IPS DF 6.9 (cell line): ENCODE measurements around the gene ETNK2.

Experiments used
- DNase-seq: peaks from one replicate; pipeline ENCODE4 v3.0.0-alpha.2; 2013; ENCODE audit warnings: low read depth, low spot score
- H3K27ac ChIP-seq: one replicate; pipeline ENCODE4 v1.5.1; 2013; ENCODE audit warnings: low read length, control low read depth
- H3K27me3 ChIP-seq: 2 replicates; pipeline ENCODE4 v1.6.1; 2013; ENCODE audit warnings: mild to moderate bottlenecking, low read length; ENCODE audit not compliant: control insufficient read depth, insufficient read depth
- H3K36me3 ChIP-seq: 2 replicates; pipeline ENCODE4 v1.6.1; 2013; ENCODE audit warnings: low read length; ENCODE audit not compliant: control insufficient read depth, insufficient read depth
- H3K4me1 ChIP-seq: 2 replicates; pipeline ENCODE4 v1.6.1; 2013; ENCODE audit warnings: low read length; ENCODE audit not compliant: control insufficient read depth, insufficient read depth
- H3K4me3 ChIP-seq: 2 replicates; pipeline ENCODE4 v1.5.1; 2013; ENCODE audit warnings: mild to moderate bottlenecking, low read length
- H3K9me3 ChIP-seq: 2 replicates; pipeline ENCODE4 v1.6.1; 2013; ENCODE audit warnings: low read length, inconsistent platforms; ENCODE audit not compliant: control insufficient read depth, insufficient read depth
- WGBS: extraction: QIAGEN DNeasy Blood & Tissue Kit; methylation state at CpG from one replicate; pipeline ENCODE4 v1.1.7; 2013; ENCODE audit warnings: mixed read lengths, missing lambda C conversion rate; ENCODE audit not compliant: insufficient read length, insufficient coverage; 5-methylcytosine and 5-hydroxymethylcytosine counted together

Gene ETNK2

GRCh38 chr1:204177133-204177532, 25.3 kb upstream of the ETNK2 start:
- no peak overlapping the region for H3K4me3 ChIP-seq
- H3K4me1 ChIP-seq = no peaks in the 10 kb centered on the region
- H3K9me3 ChIP-seq = no peaks in the 10 kb centered on the region
- no peaks in the 10 kb centered on the region for H3K27me3 ChIP-seq
- no CpG with 5 or more reads among the region's 4 CpGs for WGBS
- H3K36me3 ChIP-seq = no peaks in the 10 kb centered on the region
- no peak for DNase-seq
- H3K27ac ChIP-seq = no peak overlapping the region

- no peak for DNase-seq
- no peaks in the 10 kb centered on the region; the same call in 1 of the 2 replicates for H3K9me3 ChIP-seq
- no peaks in the 10 kb centered on the region for H3K4me1 ChIP-seq
- H3K27ac ChIP-seq = no peak overlapping the region
- no peaks in the 10 kb centered on the region for H3K27me3 ChIP-seq
- no CpG with 5 or more reads among the region's 5 CpGs for WGBS
- H3K36me3 ChIP-seq = no peaks in the 10 kb centered on the region
- H3K4me3 ChIP-seq = no peak overlapping the region
Observed at GRCh38 chr1:204176049-204176448, 24.2 kb upstream of the ETNK2 start.

GRCh38 chr1:204174958-204175357, 23.1 kb upstream of the ETNK2 start:
- no peak overlapping the region for H3K4me3 ChIP-seq
- H3K4me1 ChIP-seq = no peaks in the 10 kb centered on the region
- 100% methylated on average over 1 of the region's 3 CpGs for WGBS
- no peaks in the 10 kb centered on the region for H3K36me3 ChIP-seq
- H3K9me3 ChIP-seq = no peaks in the 10 kb centered on the region; the same call in 1 of the 2 replicates
- no peak for DNase-seq
- no peaks in the 10 kb centered on the region for H3K27me3 ChIP-seq
- H3K27ac ChIP-seq = no peak overlapping the region

- Histone ChIP-seq H3K9me3 (no peaks in the 10 kb centered on the region; the same call in 1 of the 2 replicates), H3K4me3 (no peak overlapping the region), H3K27ac (no peak overlapping the region), H3K27me3 (no peaks in the 10 kb centered on the region), H3K36me3 (no peaks in the 10 kb centered on the region), H3K4me1 (no peaks in the 10 kb centered on the region)
- no CpG with 5 or more reads among the region's 2 CpGs for WGBS
- no peak for DNase-seq
Observed at GRCh38 chr1:204172404-204173029, 20.7 kb upstream of the ETNK2 start.

GRCh38 chr1:204171751-204172178, 19.9 kb upstream of the ETNK2 start:
- DNase-seq = no peak

GRCh38 chr1:204170494-204171155, 18.8 kb upstream of the ETNK2 start:
- Histone ChIP-seq H3K27ac (no peak overlapping the region), H3K9me3 (no peaks in the 10 kb centered on the region; the same call in 1 of the 2 replicates), H3K4me1 (no peaks in the 10 kb centered on the region), H3K4me3 (no peak overlapping the region), H3K27me3 (no peaks in the 10 kb centered on the region), H3K36me3 (no peaks in the 10 kb centered on the region)
- no peak for DNase-seq
- WGBS = no CpG with 5 or more reads among the region's 3 CpGs

More at GRCh38 chr1:204171751-204172178, 19.9 kb upstream of the ETNK2 start:
- H3K4me3 ChIP-seq = no peak overlapping the region
- WGBS = no CpG with 5 or more reads among the region's 4 CpGs
- no peak overlapping the region for H3K27ac ChIP-seq
- no peaks in the 10 kb centered on the region for H3K27me3 ChIP-seq
- H3K9me3 ChIP-seq = no peaks in the 10 kb centered on the region; the same call in 1 of the 2 replicates
- H3K36me3 ChIP-seq = no peaks in the 10 kb centered on the region
- no peaks in the 10 kb centered on the region for H3K4me1 ChIP-seq

- Histone ChIP-seq H3K4me1 (no peaks in the 10 kb centered on the region), H3K36me3 (no peaks in the 10 kb centered on the region), H3K9me3 (no peaks in the 10 kb centered on the region; the same call in 1 of the 2 replicates), H3K4me3 (no peak overlapping the region), H3K27ac (no peak overlapping the region), H3K27me3 (no peaks in the 10 kb centered on the region)
- no CpG with 5 or more reads among the region's 4 CpGs for WGBS
- no peak for DNase-seq
Observed at GRCh38 chr1:204169858-204170257, 18.0 kb upstream of the ETNK2 start.

GRCh38 chr1:204167730-204168129, 15.9 kb upstream of the ETNK2 start:
- Histone ChIP-seq H3K4me1 (no peaks in the 10 kb centered on the region), H3K27me3 (no peaks in the 10 kb centered on the region), H3K4me3 (no peak overlapping the region), H3K36me3 (no peaks in the 10 kb centered on the region), H3K27ac (no peak overlapping the region), H3K9me3 (no peaks in the 10 kb centered on the region; the same call in 1 of the 2 replicates)
- WGBS = no CpG with 5 or more reads among the region's 5 CpGs
- no peak for DNase-seq

- no peak for DNase-seq
- Histone ChIP-seq H3K36me3 (no peaks in the 10 kb centered on the region), H3K4me1 (no peaks in the 10 kb centered on the region), H3K9me3 (no peaks in the 10 kb centered on the region; the same call in 1 of the 2 replicates), H3K27ac (no peak within 1 kb of the TSS), H3K4me3 (no peak within 1 kb of the TSS), H3K27me3 (no peaks in the 10 kb centered on the region)
- WGBS = no CpG with 5 or more reads among the region's 5 CpGs
Observed at GRCh38 chr1:204166219-204166618, 14.4 kb upstream of the ETNK2 start, which contains the start of gene REN. Gene REN (minus strand): TSS chr1:204166337. CDS start chr1:204166293, 44 bp downstream.

- H3K4me1 ChIP-seq = no peaks in the 10 kb centered on the region
- H3K27me3 ChIP-seq = no peaks in the 10 kb centered on the region
- no peak overlapping the region for H3K27ac ChIP-seq
- H3K4me3 ChIP-seq = no peak overlapping the region
- no peaks in the 10 kb centered on the region for H3K36me3 ChIP-seq
- peak; percentile 70 for DNase-seq
- WGBS = no CpG with 5 or more reads among the region's 7 CpGs
- no peaks in the 10 kb centered on the region for H3K9me3 ChIP-seq
Observed at GRCh38 chr1:204162494-204163074, 10.7 kb upstream of the ETNK2 start.
